HG03575 (cell line): Measurements from ENCODE around the gene ADGRD1.

Experiments used
- ATAC-seq: cut with Tn5 transposase; IDR thresholded peaks from one replicate; pipeline ENCODE4 v1.9.1; 2021; ENCODE audit not compliant: unreplicated experiment, insufficient number of reproducible peaks, low FRiP score; ENCODE audit errors: extremely low read depth

The ADGRD1 gene

DNA sequence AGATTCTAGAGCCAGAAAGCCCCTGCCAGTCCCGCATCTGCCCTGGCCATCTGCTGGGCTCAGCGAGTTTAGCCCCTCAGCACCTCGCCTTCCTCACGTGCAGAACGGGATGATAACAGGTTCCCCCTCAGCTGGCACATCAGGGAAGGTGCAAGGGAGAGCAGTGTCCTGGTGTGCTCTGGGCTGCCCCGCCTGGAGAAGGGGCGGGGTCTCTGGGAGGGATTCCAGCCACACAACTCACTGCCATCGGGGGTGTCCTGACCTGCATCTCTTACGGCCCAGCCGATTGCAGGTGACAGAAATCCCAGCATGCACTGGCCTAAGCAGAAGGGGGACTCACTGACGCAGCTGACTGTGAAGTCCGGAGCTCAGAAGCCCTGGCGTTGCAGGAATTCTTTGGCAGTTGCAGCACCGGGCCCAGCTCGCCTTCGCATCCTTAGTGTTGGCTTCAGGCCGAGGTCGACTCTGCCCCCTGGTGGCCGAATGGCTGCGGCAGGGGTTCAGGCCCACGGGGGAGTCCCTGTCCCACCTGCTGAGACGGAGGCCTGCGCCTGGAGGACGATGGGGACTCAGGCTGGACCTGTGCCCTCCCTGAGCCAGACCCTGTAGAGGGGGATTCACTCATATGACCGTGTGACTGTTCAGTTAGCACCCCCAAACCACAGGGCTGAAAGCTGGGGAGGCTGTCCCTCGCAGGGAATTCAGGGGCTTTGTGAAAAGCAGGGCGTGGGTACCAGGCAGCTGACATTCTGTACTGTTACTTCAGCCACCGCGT, 178.6 kb downstream of the ADGRD1 start:
- no peak for ATAC-seq

DNA sequence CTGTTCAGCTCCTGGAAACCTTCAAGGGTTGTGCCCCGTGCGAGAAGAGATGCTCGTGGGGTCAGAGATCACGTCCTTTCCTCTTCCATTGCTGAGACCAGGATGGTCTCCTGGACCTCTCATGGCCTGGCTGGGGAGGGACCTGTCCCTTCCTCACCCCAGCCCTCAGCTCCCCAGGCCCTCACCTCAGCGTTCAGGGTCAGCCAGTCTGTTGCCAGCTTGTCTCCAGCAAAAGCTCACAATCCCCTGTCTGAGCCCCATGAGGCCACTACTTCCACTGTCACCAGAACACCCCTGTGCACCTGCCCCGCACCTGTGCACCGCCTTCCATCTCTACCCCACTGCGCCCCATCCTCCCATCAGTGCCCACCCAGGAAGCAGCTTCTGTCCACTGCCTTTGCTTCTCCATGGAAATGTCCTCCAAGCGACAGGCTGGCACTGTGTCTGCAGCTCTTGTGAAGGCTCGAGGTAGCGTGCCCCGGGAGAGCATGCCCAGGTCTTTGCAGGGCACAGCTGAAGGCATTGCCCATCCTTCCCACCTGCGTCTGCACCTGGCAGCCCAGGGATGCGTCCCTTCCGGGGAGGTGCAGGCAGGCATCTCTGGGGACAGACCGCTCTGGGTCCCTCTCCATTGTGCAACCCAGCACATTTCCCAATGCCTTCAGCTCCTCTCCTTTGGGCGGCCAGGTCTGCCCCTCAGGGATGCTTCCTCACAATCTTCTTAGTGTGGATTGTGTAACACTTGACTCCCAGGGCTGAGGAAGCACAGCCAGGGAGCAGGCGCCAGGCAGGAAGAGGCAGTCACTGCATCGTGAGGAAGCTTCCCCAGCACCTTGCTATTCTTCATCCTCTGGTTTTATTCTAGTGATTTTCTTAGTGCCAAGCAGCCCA, 179.6 kb downstream of the ADGRD1 start:
- ATAC-seq: no peak

DNA sequence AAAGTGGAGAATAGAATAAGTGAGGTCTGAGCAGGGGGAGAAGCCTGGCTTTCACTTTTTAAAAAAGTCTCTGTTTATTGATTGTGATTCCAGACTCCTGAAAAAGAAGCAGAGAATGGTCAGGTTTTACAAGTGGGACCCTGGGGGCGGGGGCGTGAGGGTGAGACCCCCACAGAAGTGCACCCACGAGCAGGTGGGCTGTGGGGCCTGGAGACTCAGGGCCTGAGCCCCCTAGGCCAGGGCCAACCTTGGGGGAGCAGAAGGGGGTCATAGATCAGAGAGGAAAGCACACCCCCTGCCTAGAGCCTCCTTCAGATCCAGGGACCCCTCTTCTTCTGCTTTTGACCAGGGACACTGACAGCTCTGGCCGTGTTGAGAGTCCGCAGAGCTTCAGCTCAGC, 180.3 kb downstream of the ADGRD1 start:
- no peak for ATAC-seq

DNA sequence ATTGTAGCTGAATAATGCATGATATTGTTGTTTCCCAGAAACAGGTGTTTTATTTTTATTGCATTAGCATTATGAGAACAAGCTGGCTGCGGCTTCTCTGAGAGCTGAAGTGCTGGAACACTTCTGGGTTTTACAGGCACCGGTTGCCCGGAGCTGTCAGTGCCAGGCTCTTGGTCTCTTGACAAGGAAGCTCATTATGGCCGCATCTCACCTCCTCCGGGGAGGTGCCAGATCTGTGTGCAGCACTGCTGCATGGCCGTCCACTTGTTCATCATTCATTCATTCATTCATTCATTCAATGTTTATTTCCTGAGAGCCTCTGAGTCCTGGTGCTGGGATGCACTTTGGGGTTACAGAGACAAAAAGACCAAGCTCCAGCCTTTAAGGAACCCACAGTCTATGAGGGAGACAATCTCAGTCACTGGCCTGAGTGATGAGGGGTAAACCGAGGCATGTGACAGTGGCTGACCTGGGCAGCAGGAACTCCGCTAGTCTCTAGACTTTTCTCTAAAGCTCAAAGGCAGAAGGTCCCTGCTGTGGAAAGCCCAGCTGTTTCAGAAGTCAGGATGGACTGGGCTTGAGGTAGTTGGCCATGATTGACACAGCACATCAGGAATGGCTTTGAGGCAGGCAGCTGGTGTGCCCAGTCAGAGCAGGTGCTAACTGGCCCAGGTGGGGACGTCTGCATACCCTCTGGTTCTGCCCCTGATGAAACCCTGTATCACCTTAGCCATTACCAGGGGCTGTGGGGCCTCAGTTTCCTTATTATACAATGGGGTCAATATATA, 181.0 kb downstream of the ADGRD1 start:
- no peak for ATAC-seq

DNA sequence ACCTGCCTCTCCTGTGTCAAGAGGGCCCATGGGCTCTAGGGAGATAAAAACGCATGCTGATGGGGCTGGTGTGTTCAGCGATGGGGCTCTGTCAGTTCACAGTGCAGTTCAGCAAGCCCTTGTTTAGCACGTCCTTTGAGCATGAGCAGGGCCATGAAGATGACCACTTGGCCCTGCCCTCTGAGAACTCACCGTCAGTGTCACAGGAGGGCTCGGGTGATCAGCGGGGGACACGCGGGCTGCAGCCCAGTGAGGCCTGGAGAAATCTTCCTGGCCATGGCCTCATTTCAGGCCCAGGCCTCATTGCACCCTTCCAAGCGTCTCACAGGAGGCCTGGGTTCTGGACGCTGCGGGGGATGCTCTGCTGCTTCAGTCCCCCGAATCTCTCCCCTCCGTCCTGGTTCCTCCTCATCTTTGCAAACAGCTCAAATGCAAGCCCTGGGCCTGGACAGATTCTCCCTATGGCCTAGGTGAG, 181.6 kb downstream of the ADGRD1 start:
- ATAC-seq: no peak

DNA sequence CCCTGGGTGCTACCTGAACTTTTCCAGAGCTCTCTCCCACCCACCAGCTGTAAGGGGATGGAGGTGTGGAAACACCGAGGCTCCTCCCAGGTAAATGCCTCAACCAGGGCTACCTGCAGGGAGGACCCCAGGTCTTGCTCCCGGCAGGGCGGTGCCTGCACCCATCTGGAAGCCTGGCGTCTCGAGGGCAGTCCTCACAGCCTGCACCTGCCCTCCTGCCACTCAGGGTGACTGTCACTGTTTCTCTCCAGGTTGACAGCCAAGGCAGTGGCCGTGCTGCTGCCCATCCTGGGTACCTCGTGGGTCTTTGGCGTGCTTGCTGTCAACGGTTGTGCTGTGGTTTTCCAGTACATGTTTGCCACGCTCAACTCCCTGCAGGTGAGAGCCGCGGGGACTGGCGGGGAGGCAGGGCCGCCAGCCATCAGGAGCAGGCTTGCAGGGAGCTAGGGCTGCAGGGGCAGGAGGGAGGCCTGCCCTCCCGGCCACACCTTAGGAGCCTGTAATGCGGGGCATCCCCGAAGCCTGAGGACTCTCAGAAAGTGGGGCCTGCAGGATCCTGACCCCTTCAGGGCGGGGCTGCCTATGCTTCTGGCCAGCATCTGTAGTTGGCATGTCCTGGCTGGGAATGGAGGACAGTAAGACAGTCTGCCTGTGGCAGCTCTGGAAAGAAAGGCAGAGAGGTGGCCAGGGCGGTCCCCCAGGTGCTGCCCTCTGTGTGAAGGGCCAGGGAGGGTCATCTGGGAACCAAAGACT, 182.3 kb downstream of the ADGRD1 start:
- no peak for ATAC-seq

DNA sequence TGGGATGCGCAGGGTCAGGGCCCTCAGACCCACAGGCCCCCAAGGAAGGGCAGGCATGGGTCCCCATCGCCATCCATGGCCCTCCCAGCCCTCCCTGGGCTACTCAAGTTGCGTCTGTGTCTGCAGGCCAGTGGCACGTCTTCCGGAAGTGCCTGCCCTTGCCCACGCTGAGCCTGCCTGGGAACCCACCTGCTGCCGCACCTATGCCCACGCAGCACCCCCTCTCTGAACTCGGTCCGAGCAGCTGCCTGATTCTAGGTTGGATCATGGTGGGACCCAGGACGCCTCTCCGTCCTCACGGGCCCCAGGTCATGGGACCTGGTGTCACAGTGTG, 182.8 kb downstream of the ADGRD1 start:
- ATAC-seq: no peak

DNA sequence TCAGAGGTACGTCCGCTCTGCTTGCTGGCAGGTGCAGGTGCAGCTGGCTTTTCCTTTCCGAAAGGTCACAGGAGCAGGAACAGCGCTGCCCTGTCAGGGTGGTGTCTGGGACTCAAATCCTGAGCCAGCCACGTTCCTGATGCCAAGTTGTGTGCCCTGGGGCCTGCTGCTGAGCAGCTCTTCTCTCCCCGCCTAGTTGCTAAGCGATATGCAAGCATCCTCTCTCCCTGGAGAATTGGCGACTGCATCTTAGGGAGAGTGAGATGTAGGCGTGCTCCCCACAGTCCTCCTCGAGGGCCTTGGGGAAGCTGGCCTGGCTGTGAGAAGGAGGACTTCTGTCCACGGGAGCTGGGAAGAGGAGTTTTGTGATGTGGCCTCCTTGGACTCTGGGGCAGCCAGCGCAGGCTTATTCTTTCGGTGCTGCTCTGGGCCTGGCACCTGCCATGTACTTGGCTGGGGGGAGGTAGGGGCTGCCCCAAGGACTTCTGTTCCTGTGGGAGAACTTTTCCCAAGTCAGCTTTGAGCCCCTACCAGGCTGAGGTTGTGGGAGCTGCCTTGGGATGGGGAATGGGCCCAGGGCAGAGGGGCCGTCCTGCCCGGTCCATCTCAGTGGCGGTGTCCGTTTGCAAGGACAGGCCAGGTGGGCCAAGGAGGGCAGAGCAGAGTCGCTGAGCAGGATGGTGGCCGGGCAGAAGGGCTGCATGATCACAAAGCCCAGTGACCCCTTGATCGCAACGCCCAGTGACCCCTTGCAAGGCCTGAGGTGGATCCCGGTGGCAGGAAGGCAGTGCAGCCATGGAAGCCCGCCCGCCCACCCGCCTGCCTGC, 183.5 kb downstream of the ADGRD1 start:
- ATAC-seq: no peak

DNA sequence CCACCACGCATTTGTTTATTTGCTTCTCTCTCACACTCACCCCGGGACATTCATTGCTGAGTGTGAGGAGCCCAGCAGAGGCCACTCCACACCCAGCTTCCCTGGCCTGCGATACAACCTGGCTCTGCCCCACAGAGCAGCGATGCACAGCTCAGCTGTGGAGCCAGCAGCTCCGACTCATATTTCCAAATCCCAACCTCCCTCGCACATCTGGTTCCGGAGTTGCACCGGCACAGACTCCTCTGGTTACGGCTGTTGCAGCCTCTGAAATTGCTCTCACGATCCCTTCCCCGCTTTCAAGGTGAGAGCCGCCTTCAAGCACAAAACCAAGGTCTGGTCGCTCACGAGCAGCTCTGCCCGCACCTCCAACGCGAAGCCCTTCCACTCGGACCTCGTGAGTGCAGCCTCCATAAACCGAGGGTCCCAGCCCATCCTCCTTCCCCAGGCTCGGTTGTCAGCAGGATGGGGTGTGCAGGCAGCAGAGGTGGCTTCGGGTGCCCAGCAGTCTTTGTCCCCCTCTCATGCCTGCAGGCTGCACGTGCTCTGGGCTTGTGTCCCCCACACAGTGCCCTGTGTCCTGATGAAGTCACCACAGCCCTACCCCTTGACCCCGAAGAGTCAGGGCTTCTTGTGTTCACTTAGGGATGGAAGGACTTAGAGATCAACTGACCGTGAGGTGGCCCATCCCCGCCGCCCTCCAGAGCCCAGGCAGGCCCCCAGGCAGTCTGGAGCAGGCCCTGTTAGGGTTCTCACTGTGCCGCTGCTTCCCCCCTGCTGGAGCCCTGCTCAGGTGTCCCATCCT, 184.3 kb downstream of the ADGRD1 start:
- no peak for ATAC-seq

DNA sequence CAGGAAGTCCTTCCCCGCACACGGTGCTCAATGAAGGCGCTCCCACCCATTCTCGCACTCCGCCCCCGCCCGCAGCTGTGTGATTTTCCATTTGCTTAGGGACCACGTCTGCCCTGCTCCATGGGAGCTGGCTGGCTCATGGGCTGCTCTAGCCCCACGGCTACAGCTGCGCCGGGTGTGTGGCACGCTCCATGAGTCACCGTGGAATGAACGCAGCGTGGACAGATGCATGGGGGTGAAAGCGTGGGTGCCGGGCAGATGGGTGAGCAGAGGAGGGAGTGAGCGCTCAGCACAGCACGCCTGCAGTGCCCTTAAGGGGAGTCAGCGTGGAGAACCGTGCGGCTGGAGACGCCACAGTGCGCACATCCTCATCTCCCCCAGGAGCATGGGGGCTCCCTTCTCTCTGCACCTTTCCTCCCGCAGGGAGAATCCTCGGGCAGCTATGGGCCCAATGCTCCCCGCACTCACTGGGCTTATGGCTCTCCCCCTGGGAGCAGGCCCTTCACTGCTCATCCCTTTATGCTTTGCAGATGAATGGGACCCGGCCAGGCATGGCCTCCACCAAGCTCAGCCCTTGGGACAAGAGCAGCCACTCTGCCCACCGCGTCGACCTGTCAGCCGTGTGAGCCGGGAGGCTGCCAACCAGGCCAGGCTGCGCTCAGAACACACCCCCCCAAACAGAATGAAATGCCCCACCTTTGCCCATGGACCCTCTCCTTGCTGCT, 185.1 kb downstream of the ADGRD1 start:
- no peak for ATAC-seq

DNA sequence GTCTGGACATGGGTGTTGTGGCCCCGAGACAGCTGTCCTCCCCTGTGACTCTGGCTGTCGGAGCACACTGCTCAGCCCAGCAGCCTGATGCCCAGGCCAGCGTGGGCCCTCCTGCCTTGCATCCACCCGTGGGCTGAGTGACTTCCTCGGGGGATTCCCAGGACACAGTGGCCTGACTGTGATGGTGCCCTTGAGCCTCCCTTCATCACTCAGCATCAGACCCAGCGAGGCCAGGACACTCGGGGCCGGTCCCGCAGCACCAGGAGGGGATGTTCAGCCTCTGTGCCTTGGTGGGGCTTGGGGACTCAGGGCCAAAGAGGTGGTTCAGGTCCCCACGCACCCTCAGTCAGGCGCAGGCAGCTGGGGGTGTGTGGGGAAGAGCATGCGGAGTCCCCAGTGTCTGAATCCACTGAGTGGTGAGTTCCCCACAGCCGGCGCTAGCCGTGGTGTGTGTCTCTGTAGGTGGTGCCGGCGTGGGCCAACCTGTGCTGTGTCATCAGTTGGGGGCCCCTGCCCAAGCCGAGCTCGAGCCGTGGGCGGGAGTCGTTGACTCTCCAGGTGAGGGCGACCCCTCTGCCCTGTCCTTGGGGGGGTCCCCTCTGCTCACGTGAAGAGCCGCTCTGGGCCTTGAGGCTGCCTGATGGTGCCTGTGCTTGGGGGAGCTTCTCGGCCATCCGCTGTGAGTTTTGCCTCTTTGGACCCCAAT, 185.8 kb downstream of the ADGRD1 start:
- ATAC-seq: no peak

DNA sequence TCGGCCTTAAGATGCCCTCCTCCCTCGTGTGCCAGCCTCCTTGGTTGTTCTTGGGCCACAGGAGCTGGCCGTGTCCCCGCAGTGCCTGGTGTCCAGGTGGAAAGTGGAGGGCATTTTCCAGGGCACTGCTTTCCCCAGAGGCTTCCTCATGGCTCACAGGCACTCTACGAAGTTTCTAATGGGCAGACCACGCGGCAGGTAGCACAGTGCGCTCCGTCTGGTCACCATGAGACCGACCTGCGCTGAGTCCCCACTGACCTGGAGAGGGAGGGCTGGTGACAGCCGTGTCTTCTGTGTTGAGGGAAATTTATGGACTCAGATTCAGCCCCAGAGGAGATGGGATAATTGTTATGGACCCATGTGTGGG, 186.3 kb downstream of the ADGRD1 start:
- no peak for ATAC-seq

DNA sequence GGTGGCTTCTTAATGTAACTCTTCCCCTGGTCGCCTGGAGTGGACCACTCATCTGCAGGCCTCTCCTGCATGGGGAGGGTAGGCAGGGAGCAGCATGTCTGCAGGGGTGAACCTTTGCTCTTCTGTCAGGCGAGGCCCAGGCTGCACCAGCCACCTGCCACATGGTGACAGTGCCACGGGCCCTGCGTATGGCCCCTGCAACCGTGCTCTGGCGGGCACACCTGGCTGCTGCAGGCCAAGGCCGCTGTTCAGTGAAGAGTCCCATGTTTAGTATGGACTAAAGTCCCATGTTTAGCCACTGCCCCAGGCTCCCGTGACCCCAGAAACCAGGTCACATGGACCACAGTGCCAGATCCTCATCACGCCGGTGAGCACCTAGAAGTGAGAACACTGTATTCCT, 187.0 kb downstream of the ADGRD1 start:
- no peak for ATAC-seq

DNA sequence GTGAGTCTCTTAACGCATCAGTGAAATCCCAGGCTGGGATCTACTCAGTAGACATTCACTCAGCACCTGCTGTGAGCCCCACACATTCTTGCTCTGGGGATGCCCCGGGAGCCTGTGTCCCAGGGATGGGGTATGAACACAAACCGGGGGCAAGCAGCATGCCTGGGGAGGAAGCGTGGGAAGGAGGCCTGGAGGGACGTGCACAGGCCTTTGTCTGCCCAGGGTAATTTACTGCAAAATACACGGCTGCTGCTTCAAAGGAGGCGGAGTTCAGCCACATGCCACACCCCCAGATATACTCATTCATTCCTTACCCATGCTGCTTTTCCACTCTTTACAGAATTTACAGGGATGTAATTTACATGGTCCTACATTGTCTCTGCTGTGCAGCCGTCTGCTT, 187.8 kb downstream of the ADGRD1 start:
- ATAC-seq: no peak

DNA sequence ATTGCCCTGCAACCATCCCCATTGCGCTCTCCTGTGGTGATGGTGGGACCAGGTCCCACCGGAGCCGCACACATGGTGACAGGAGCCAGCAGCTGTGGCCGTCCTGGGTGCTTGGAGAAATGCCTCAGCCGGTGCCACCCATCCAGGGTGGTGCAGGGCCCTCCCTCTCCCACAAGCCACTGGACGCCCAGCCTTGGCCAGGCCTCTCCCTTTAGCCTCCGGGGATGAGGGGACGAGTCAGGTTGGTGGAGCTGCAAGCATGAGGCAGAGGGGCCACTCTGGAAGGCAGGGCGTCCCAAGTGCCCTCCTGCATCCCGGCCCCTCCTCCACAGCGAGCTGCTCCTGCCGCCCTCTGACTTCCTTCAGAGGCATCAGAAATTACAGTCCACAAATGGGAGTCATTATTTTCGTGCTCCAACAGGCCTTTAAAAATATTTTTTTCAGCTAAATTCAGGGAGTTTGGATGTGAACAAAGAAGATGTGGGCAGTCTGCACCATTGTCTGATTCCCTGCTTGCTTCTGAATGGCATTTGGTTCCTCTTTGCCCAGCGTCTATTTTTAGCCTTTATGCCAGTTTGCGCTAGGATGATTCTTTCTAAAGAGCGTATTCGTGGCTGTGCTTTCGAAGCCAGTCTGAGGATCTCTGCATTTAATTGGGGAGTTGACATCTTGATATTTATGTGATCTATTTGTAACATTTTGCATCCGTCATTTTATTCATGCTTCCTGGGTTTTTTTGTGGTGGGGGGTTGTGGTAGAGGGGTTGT, 189.4 kb downstream of the ADGRD1 start:
- ATAC-seq: no peak
